Testis (tissue), 3 donors: ENCODE data around the gene GFOD1. TPM values are rescaled to one million over a fixed set of nuclear protein-coding genes. Genes with fewer than 3 reads are reported as not detected.

ENCODE experiments used
- DNase-seq: peaks from one replicate; pipeline ENCODE4 v3.0.0-alpha.2; 2019
- H3K27ac ChIP-seq, 2 donors: fragments of 200-600 bp; sonication (generic); one replicate each; pipeline ENCODE4 v1.5.1; 2019
- H3K27me3 ChIP-seq: fragments of 200-600 bp; sonication (generic); one replicate; pipeline ENCODE4 v1.5.1; 2019
- H3K36me3 ChIP-seq: fragments of 200-600 bp; sonication (generic); one replicate; pipeline ENCODE4 v1.5.1; 2017; ENCODE audit warnings: low read depth; ENCODE audit errors: missing control alignments
- H3K4me1 ChIP-seq: fragments of 200-600 bp; sonication (generic); one replicate; pipeline ENCODE4 v1.5.1; 2019
- H3K4me3 ChIP-seq, 2 donors: fragments of 200-600 bp; sonication (generic); one replicate each; pipeline ENCODE4 v1.5.1; 2017 to 2019
- H3K9me3 ChIP-seq: fragments of 200-600 bp; sonication (generic); one replicate; pipeline ENCODE4 v1.5.1; 2017
- CTCF ChIP-seq, 3 experiments: fragments of 450-650 bp in 2 of 3; fragments of 200-600 bp in 1 of 3; sonication (generic) in 1 of 3; IDR thresholded peaks; one replicate each; pipeline ENCODE4 v1.5.1; 2016 to 2019; ENCODE audit warnings: antibody characterized with exemption in 3 of 3, mild to moderate bottlenecking in 2 of 3, moderate library complexity in 1 of 3
- POLR2A ChIP-seq: fragments of 450-650 bp; IDR thresholded peaks from one replicate; pipeline ENCODE4 v1.6.1; 2017; ENCODE audit warnings: antibody characterized with exemption, mild to moderate bottlenecking, moderate library complexity
- WGBS, 2 donors: methylation state at CpG; one replicate each; pipeline ENCODE4 v1.1.5; 2018; 5-methylcytosine and 5-hydroxymethylcytosine counted together
- intact Hi-C: fragments of 100-400 bp; cut with DNase I; formaldehyde crosslinking; loops from one replicate; pipeline ENCODE4 v1.15.1; 2023; ENCODE audit warnings: low total_unique reads
- polyA plus RNA-seq: library from polyadenylated mRNA; stranded (reverse); fragments of 350-450 nt; fragmentation: Illumina TruSeq; extraction: RNeasy Lipid Tissue Mini Kit (QIAGEN cat#74804); gene quantifications from one replicate; pipeline ENCODE4 v1.2.3, GENCODE V29; 2014; ENCODE audit warnings: low read depth, low replicate concordance; ENCODE audit not compliant: insufficient read depth
- total RNA-seq, 2 donors: library from RNA; depleted of rRNA; stranded (reverse); fragments of >200 nt; gene quantifications; one replicate each; pipeline ENCODE4 v1.2.3, GENCODE V29; 2016

Gene GFOD1
- total and polyA plus RNA-seq, 3 donors from 2014 or later = 2.5 to 5.4 (median 5.0) TPM

- intact Hi-C loops = no loop called here
- H3K4me3 ChIP-seq = peak overlapping the region; percentile 59 to 75
- peaks cover 5% of the 10 kb centered on the region for H3K4me1 ChIP-seq
- 0% methylated on average over 39 of the region's 39 CpGs; no CpG with 5 or more reads in 1 of the 2 donors for WGBS, 2 donors
- no peaks in the 10 kb centered on the region for H3K36me3 ChIP-seq
- peak overlapping the region; percentile 32 to 88 for H3K27ac ChIP-seq
- no peaks in the 10 kb centered on the region for H3K9me3 ChIP-seq
- TF ChIP-seq POLR2A = no peak
- no peak for TF ChIP-seq CTCF (IDR thresholded peaks at IDR 0.05)
- H3K27me3 ChIP-seq = no peaks in the 10 kb centered on the region
- peak; percentile 59 for DNase-seq
Observed at GRCh38 chr6:13486679-13487121, 700 bp downstream of the GFOD1 start.

GRCh38 chr6:13485923-13486562, 1.4 kb downstream of the GFOD1 start:
- peaks cover 5% of the 10 kb centered on the region for H3K4me1 ChIP-seq
- TF ChIP-seq CTCF (IDR thresholded peaks at IDR 0.05) (no peak), POLR2A (no peak)
- H3K36me3 ChIP-seq = no peaks in the 10 kb centered on the region
- H3K4me3 ChIP-seq = peak overlapping the region; percentile 59 to 75
- H3K27ac ChIP-seq = peak overlapping the region in 1 of 2 donors; percentile 88
- intact Hi-C loops = no loop called here
- no peaks in the 10 kb centered on the region for H3K27me3 ChIP-seq
- H3K9me3 ChIP-seq = no peaks in the 10 kb centered on the region
- peak; percentile 26 for DNase-seq
- WGBS, 2 donors = 2% methylated on average over 28 to 34 of the region's 38 CpGs

- H3K4me3 ChIP-seq = peak overlapping the region; percentile 59 to 75
- no peaks in the 10 kb centered on the region for H3K27me3 ChIP-seq
- intact Hi-C loops = no loop called here
- peaks cover 5% of the 10 kb centered on the region for H3K4me1 ChIP-seq
- 44 to 68% methylated on average over 4 of the region's 4 CpGs for WGBS, 2 donors
- H3K9me3 ChIP-seq = no peaks in the 10 kb centered on the region
- H3K27ac ChIP-seq = no peak overlapping the region
- no peak for TF ChIP-seq POLR2A
- no peak for TF ChIP-seq CTCF (IDR thresholded peaks at IDR 0.05)
- no peak for DNase-seq
- no peaks in the 10 kb centered on the region for H3K36me3 ChIP-seq
Observed at GRCh38 chr6:13485303-13485702, 2.1 kb downstream of the GFOD1 start.

- Histone ChIP-seq H3K4me1 (peaks cover 5% of the 10 kb centered on the region), H3K36me3 (no peaks in the 10 kb centered on the region), H3K27ac (no peak overlapping the region), H3K4me3 (peak overlapping the region in 1 of 2 donors; percentile 59), H3K27me3 (no peaks in the 10 kb centered on the region), H3K9me3 (no peaks in the 10 kb centered on the region)
- intact Hi-C loops = no loop called here
- 75 to 78% methylated on average over 3 of the region's 3 CpGs for WGBS, 2 donors
- DNase-seq = no peak
- TF ChIP-seq CTCF (IDR thresholded peaks at IDR 0.05) (no peak), POLR2A (no peak)
Observed at GRCh38 chr6:13484827-13485226, 2.6 kb downstream of the GFOD1 start.
